ENCODE measurements around the gene ANTXR1. TPM values are rescaled to one million over a fixed set of nuclear protein-coding genes. Genes with fewer than 3 reads are reported as not detected.

The ANTXR1 gene
- total and polyA plus RNA-seq, 2 experiments from 2014 or later, result 24.0 to 36.0 TPM

- no peak for DNase-seq (ENCODE audit: low read depth in 1 of 2, low spot score in 1 of 2)
- H3K4me1 ChIP-seq (ENCODE audit: low read depth), result peaks cover 14% of the 10 kb centered on the region
- H3K36me3 ChIP-seq, result no peaks in the 10 kb centered on the region
Observed at GRCh38 chr2:69157441-69157840, 144.5 kb downstream of the ANTXR1 start.

GRCh38 chr2:69159986-69160385 is 147.0 kb downstream of the ANTXR1 start:
- H3K4me3 ChIP-seq, result no peak overlapping the region
- H3K27ac ChIP-seq, result no peak overlapping the region
- no peak for TF ChIP-seq CTCF (IDR thresholded peaks at IDR 0.05; ENCODE audit: low read depth, low read length)
- peaks cover 33% of the 10 kb centered on the region for H3K4me1 ChIP-seq (ENCODE audit: low read depth)
- no peaks in the 10 kb centered on the region for H3K27me3 ChIP-seq
- no peak for DNase-seq (ENCODE audit: low read depth in 1 of 2, low spot score in 1 of 2)
- no peaks in the 10 kb centered on the region for H3K9me3 ChIP-seq (ENCODE audit: low read depth)
- no peaks in the 10 kb centered on the region for H3K36me3 ChIP-seq

More at GRCh38 chr2:69157441-69157840, 144.5 kb downstream of the ANTXR1 start:
- no peak overlapping the region for H3K4me3 ChIP-seq
- no peaks in the 10 kb centered on the region for H3K27me3 ChIP-seq
- H3K27ac ChIP-seq, result no peak overlapping the region
- H3K9me3 ChIP-seq (ENCODE audit: low read depth), result no peaks in the 10 kb centered on the region
- no peak for TF ChIP-seq CTCF (IDR thresholded peaks at IDR 0.05; ENCODE audit: low read depth, low read length)

- Histone ChIP-seq H3K27ac (no peak overlapping the region), H3K27me3 (no peaks in the 10 kb centered on the region), H3K9me3 (ENCODE audit: low read depth) (no peaks in the 10 kb centered on the region), H3K36me3 (no peaks in the 10 kb centered on the region), H3K4me1 (ENCODE audit: low read depth) (peaks cover 37% of the 10 kb centered on the region), H3K4me3 (no peak overlapping the region)
- no peak for TF ChIP-seq CTCF (IDR thresholded peaks at IDR 0.05; ENCODE audit: low read depth, low read length)
- DNase-seq (ENCODE audit: low read depth in 1 of 2, low spot score in 1 of 2), result no peak
Observed at GRCh38 chr2:69162057-69162456, 149.1 kb downstream of the ANTXR1 start.

- no peaks in the 10 kb centered on the region for H3K27me3 ChIP-seq
- no peak for TF ChIP-seq CTCF (IDR thresholded peaks at IDR 0.05; ENCODE audit: low read depth, low read length)
- H3K36me3 ChIP-seq, result no peaks in the 10 kb centered on the region
- DNase-seq (ENCODE audit: low read depth in 1 of 2, low spot score in 1 of 2), result peak in 1 of 2 donors; percentile 94
- no peak overlapping the region for H3K4me3 ChIP-seq
- H3K27ac ChIP-seq, result no peak overlapping the region
- peaks cover 37% of the 10 kb centered on the region for H3K4me1 ChIP-seq (ENCODE audit: low read depth)
- no peaks in the 10 kb centered on the region for H3K9me3 ChIP-seq (ENCODE audit: low read depth)
Observed at GRCh38 chr2:69163109-69163508, 150.1 kb downstream of the ANTXR1 start.

- Histone ChIP-seq H3K4me3 (no peak overlapping the region), H3K36me3 (no peaks in the 10 kb centered on the region), H3K4me1 (ENCODE audit: low read depth) (peaks cover 37% of the 10 kb centered on the region), H3K27me3 (no peaks in the 10 kb centered on the region), H3K9me3 (ENCODE audit: low read depth) (no peaks in the 10 kb centered on the region), H3K27ac (peak overlapping the region; percentile 80)
- DNase-seq (ENCODE audit: low read depth in 1 of 2, low spot score in 1 of 2), result no peak
- TF ChIP-seq CTCF (IDR thresholded peaks at IDR 0.05; ENCODE audit: low read depth, low read length), result no peak
Observed at GRCh38 chr2:69163556-69163955, 150.6 kb downstream of the ANTXR1 start.
